HG03135 (cell line): ENCODE data around the gene ZNRF3.
"Not testable (repeated sequence)": the region's sequence is repeated elsewhere in the genome, so short reads cannot be mapped to it uniquely, and the experiment has no call there.

Source experiments
- ATAC-seq: cut with Tn5 transposase; IDR thresholded peaks from one replicate; pipeline ENCODE4 v1.9.1; 2021; ENCODE audit warnings: mild to moderate bottlenecking, moderate library complexity; ENCODE audit not compliant: unreplicated experiment

The ZNRF3 gene

GRCh38 chr22:28927630-28928029, 44.3 kb downstream of the ZNRF3 start:
- no peak for ATAC-seq

- no peak for ATAC-seq
These were observed 45.8 kb downstream of the ZNRF3 start for GRCh38 chr22:28929197-28929596.

GRCh38 chr22:28930357-28931007, 47.1 kb downstream of the ZNRF3 start:
- no peak for ATAC-seq

GRCh38 chr22:28931844-28932567, 48.6 kb downstream of the ZNRF3 start:
- no peak for ATAC-seq

- no peak for ATAC-seq
These were observed 49.9 kb downstream of the ZNRF3 start for GRCh38 chr22:28933321-28933720.

- ATAC-seq: no peak
These were observed 50.7 kb downstream of the ZNRF3 start for GRCh38 chr22:28934026-28934425.

GRCh38 chr22:28935140-28935539, 51.8 kb downstream of the ZNRF3 start:
- ATAC-seq: no peak

- no peak for ATAC-seq
These were observed 52.3 kb downstream of the ZNRF3 start for GRCh38 chr22:28935713-28936112.

GRCh38 chr22:28936200-28936599, 52.8 kb downstream of the ZNRF3 start:
- ATAC-seq: no peak

- ATAC-seq: no peak
These were observed 54.0 kb downstream of the ZNRF3 start for GRCh38 chr22:28937206-28938025.

- ATAC-seq: no peak
These were observed 55.0 kb downstream of the ZNRF3 start for GRCh38 chr22:28938286-28938833.

GRCh38 chr22:28939394-28939793, 56.0 kb downstream of the ZNRF3 start:
- ATAC-seq: no peak

- no peak for ATAC-seq
These were observed 56.6 kb downstream of the ZNRF3 start for GRCh38 chr22:28939932-28940331.

- no peak for ATAC-seq
These were observed 57.1 kb downstream of the ZNRF3 start for GRCh38 chr22:28940441-28940840.

- ATAC-seq: no peak
These were observed 59.0 kb downstream of the ZNRF3 start for GRCh38 chr22:28942333-28942732.

- ATAC-seq: no peak
These were observed 59.6 kb downstream of the ZNRF3 start for GRCh38 chr22:28942801-28943500.

- ATAC-seq: no peak
These were observed 60.1 kb downstream of the ZNRF3 start for GRCh38 chr22:28943501-28943879.

GRCh38 chr22:28947125-28947524, 63.8 kb downstream of the ZNRF3 start:
- no peak for ATAC-seq

GRCh38 chr22:28948424-28948823, 65.1 kb downstream of the ZNRF3 start:
- no peak for ATAC-seq

GRCh38 chr22:28948860-28949551, 65.6 kb downstream of the ZNRF3 start:
- not testable (repeated sequence) for ATAC-seq
